ENCODE measurements around the gene TMEM183A.

Gene TMEM183A

DNA sequence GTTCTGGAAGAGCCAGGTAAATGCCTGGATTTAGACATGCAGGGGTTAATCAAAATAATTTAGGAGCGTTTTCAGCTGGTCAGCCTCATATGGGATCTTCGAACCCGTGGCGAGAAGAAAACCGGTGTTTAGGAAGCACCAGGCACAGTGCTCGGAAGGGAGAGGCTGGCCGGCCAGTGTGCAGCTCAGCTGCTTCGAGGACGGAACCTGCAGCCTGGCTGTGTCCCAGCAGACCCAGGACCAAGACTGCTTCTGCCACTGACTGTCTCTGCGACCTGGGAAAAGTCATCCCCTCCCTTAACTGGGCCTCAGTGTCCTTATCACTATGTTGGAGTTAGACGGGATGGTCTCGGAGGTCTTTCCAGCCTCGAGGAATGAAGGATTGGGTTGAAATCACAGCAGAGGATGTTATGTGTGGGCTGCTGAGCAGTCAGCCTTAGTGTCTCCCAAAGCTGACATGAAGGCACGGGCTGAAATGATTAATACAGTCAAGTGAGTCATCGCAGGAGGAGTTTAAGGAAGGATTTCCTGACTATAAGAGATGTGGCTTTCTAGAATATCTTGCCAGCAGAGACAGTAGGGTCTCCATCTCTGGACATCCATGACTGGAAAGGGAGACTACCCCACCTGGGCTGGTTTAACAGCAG is 39.9 kb downstream of the TMEM183A start:
- DNase-seq = no peak

- no peak for DNase-seq
Measured at GRCh38 chr1:203048086-203048485, 40.9 kb downstream of the TMEM183A start.

DNA sequence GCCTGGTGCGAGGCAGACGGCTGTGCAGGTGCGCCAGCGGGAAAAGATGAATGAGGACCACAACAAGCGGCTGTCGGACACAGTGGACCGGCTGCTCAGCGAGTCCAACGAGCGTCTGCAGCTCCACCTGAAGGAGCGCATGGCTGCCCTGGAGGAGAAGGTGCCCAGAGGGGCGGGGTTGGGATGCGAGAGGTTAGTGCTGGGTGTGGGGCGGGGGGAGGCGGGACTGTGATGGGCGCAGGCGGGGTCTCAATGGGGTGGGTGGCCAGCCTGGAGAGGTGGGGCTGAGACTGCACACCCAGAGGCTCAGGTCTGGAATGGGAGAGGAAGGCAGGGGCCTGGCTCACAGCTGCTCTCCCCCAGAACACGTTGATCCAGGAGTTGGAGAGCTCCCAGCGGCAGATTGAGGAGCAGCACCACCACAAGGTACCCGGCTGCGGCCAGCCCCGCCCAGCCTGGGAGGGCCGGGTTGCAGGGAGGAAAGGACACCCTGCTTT is 41.4 kb downstream of the TMEM183A start:
- no peak for DNase-seq

DNA sequence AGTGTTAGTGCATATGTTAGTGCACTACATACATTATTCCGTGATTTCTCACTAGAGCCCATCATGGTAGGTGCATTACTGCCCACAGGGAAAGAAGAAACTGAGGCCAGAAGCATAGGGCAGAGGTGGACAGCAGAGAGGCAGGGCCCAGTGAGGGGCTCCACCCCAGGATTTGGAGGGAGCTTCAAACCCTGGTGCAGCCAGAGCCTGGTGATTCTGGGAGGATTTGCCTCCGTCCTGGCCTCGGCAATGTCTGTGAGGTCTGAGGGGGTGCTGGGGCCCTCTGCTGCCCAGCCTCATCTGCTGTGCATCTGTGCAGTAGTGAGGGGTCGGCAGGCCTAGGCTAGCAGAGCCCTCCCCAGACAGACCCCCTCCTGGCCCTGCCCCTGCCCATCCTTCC is 41.9 kb downstream of the TMEM183A start:
- DNase-seq = no peak

GRCh38 chr1:203049576-203050180 is 42.5 kb downstream of the TMEM183A start:
- DNase-seq = no peak

DNA sequence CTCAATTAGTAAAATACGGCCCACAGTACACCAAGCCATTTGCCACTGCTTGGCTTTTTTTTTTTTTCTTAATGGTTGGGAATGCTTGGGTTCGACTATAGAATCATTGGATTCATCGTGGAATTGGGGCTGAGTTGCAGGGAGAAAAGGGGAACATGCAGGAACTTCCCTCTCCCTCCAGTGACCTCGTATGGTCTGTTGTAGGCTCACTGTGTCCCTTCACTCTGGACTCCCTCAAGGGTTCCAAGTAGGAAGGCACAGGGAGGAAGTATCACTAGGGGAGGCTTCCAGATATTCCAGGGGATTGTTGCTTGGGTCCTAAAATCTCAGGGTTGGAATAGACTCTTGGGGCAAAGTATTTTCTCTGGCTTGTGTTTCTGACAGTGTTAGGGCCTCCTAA is 43.7 kb downstream of the TMEM183A start:
- no peak for DNase-seq

DNA sequence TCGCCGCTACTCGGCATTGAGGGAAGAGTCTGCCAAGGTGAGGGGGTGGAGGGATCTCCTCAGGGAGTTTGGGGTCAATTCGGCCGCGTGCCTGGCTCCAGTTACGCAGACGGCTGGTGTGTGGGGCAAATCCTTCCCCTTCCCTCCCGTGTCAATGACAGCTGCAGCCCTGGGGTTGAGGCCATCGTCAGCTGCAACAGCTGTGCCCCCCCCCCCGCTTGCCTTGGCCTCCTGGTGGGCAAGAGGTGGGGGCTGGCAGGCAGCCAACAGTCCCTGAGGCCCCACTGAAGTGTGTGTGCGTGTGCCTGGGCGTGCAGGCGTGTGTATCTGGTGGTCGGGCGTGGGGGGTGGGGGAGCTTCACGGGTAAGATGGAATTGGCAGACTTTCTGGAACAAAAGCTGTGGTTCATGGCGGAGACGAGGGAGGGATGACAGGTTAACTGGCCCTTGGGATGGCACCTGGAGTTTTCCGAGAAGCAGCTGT is 44.7 kb downstream of the TMEM183A start:
- DNase-seq = no peak

GRCh38 chr1:203052601-203053000 is 45.4 kb downstream of the TMEM183A start:
- no peak for DNase-seq

DNA sequence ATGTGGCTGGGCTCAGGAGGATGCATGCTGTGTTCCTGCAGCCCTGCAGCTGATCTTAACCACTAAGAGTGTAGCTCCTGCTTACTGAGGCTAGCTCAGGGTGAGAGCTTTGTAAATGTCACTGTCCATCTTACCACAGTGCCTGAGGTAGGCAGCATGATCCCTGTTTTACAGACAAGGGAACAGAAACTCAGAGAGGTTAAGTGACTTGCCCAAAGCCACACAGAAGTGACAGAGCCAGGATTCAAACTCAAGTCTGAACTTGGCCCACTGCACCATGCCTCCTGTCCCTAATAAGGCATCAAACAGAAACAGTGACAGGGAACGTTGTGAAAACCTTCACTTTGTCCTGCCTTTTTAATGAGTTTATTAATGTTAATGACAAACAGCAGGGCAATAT is 47.0 kb downstream of the TMEM183A start:
- DNase-seq = no peak

- DNase-seq = no peak
Measured at GRCh38 chr1:203054642-203055041, 47.5 kb downstream of the TMEM183A start.

DNA sequence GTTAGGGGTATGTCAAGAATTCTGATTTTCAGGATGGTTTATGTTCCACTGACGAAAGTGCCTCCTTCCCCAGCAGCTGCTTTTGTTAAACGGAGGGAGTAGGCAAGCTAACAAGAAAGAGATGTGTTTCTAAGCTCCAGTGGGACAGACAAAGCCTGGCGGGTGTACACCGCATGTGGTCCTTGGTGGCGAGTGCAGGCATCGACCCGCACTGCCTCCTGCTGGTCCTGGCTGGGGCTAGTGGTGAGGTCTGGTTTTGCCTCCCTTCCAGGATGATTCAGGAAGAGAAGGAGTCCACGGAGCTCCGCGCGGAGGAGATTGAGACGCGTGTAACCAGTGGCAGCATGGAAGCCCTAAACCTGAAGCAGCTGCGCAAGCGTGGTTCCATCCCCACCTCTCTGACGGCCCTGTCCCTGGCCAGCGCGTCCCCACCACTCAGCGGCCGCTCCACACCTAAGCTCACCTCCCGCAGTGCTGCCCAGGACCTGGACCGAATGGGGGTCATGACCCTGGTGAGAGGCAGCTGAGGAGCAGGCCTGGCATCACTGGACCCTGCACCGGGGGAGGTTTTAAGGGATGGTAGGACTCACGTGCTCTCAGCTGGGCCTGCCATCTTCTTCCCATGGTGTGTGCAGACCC is 48.1 kb downstream of the TMEM183A start:
- DNase-seq = no peak

GRCh38 chr1:203056012-203056411 is 48.8 kb downstream of the TMEM183A start:
- no peak for DNase-seq

GRCh38 chr1:203056516-203056915 is 49.3 kb downstream of the TMEM183A start:
- no peak for DNase-seq

DNA sequence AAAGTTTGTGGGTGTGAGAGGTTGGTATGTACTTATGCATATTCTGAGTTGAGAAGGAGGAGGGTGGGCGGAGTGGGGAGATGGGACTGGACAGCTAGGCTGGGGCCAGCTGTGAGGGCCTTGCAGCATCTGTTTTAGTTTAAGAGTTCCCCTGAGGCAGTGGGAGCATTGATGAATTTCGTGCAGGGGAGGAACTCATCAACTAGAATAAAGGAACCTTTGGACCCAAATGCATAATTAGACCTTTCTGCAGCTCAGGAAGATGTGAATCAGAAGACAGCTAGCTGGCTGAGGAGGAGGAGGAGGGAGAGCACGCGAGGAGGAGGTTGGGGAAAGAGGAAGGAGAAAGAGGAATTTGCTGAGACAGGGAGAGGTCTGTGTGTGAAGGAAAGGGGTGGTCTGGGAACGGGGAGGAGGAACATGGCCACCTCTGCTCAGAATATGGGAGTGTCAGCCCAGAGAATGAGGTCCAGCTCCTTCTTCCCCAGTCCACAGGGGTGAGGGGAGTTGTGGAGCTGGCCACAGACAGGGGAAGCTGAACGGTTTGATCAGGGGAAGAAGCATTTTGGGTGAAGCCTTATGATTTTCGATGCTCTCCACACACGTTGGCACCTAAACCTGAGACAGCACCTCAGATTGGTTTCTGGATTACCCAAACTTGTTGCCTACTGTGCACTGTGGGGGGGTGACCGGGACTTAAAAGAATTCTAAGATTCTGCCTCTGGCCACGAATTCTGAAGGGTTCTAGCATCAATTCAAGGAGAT is 50.9 kb downstream of the TMEM183A start:
- DNase-seq = no peak

GRCh38 chr1:203058676-203058935 is 51.4 kb downstream of the TMEM183A start:
- DNase-seq = no peak

- no peak for DNase-seq
Measured at GRCh38 chr1:203059485-203059884, 52.3 kb downstream of the TMEM183A start.

DNA sequence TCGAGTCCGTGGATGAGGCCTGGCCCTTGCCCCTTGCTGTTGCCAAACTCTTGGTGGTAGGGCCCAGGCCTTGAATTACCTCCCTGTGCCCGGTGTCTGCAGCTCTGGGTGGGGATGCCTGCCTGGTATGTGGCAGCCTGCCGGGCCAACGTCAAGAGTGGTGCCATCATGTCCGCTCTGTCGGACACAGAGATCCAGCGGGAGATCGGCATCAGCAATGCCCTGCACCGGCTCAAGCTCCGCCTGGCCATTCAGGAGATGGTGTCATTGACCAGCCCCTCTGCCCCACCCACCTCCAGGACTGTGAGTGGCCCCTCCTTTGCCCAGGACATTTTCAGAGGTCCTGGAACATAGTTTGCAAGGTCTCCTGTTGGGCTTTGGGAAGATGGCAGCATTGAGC is 52.9 kb downstream of the TMEM183A start:
- no peak for DNase-seq

GRCh38 chr1:203063287-203063686 is 56.1 kb downstream of the TMEM183A start:
- DNase-seq = no peak

- no peak for DNase-seq
Measured at GRCh38 chr1:203065191-203065590, 58.0 kb downstream of the TMEM183A start.

DNA sequence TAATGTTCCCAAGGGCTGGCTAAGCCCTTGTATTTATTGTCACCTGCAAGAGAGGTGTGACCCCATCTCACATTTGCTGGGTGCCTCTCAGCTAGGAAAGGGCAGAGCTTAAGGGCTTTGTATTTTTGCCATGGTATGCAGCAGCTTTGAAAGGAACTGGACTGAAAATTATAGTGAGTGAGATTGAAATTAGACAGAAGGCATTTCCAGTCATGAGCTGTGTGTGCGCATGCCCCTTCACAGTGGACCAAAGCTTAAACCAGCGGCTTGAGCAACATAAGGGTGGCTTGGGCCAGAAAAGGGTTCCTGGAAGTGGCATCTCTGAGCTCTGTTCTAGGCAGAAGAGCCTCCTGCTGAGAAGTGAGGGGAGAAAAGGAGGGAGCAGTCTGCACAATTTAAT is 58.8 kb downstream of the TMEM183A start:
- DNase-seq = no peak

DNA sequence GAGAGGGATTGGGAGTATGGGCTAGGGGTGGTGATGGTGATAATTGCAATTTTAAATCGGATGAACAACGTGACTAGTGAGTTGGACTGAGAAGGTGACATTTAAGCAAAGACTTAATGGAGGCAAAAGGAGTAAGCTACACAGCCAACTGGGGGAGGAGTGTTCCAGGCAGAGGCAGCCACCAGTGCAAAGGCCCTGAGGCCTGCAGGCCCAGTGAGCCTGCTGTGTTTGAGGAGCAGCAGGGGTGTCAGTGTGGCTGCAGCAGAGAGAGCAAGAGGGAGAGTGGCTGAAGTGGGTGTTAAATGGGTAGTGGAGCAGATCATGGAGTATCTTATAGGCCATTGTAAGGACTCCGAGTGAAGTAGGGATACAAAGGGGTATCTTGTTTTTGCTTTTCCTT is 59.8 kb downstream of the TMEM183A start:
- no peak for DNase-seq

- DNase-seq = no peak
Measured at GRCh38 chr1:203069030-203069747, 62.0 kb downstream of the TMEM183A start.

All from T-helper 1 cell (primary cell).